ENCODE results near the gene BCAS3.
A peak's percentile ranks its signal among the peaks of the same experiment; 100 is the strongest.

BCAS3 gene

DNA sequence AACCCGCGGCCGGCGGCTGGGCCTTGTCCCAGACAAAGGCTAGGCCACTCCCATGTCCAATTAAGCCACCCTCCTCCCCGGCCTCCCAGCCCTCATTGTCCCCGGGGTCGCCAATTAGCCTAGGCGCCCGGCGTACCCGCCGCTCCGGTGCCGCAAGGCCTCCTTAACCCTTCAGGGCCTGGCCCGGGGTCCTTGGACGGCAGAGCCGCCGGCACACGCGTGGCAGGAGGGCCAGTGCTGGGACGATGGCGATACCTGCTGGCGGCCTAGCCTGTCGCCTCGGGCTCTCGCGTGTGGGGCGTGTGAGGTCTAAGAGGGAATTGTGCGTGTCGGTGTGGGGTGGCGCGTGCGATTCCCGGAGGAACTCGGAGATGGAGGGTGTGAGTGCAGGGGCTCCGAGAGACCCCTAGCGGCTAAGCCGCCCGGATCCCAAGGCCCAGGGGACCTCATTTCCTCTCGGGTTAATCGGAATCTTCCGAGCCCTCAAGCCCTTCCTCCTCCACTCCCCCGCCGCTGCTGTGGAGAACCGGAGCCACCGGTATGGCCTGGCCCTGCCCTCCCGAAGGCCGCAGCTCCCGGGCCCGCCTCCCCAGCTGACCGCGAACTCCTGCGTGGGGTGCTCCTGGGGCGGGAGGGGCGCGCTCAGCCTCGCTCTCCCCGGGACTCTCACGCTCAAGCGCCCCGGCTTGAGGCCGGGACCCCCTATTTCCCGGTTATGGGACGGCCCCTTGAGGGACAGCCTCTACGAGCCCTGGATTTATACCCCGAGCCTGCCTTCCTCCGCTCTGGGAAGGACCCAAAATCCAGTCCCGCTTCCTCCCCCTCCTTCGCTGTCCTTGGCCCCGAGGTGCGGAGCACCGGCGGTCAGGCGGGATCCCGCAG, 733.9 kb downstream of the BCAS3 start:
- H4K8ac ChIP-seq (ENCODE audit: low read depth, low read length): peak overlapping the region; percentile 87
- H3K79me1 ChIP-seq (ENCODE audit: low read length): no peaks in the 10 kb centered on the region
- no peak overlapping the region for H2AK5ac ChIP-seq (ENCODE audit: low read length)
- H3K4ac ChIP-seq (ENCODE audit: low read depth, low read length): no peak overlapping the region
- no peak overlapping the region for H2BK5ac ChIP-seq (ENCODE audit: low read length)
- H2BK120ac ChIP-seq (ENCODE audit: low read depth, low read length): no peak overlapping the region
- peak overlapping the region; percentile 26 for H3K27ac ChIP-seq (ENCODE audit: low read depth, low read length)
- peaks cover 37% of the 10 kb centered on the region for H3K27me3 ChIP-seq (ENCODE audit: insufficient read depth, low read length, poor library complexity)
- H3K18ac ChIP-seq (ENCODE audit: low read length): peak overlapping the region; percentile 33
- H3K9ac ChIP-seq (ENCODE audit: low read length): peak overlapping the region; percentile 76
- H3K36me3 ChIP-seq (ENCODE audit: control insufficient read depth, insufficient read depth, low read length): no peaks in the 10 kb centered on the region
- H2BK15ac ChIP-seq (replicated peaks; ENCODE audit: low read depth): no peak overlapping the region
- peak overlapping the region; percentile 93 for H3K56ac ChIP-seq (ENCODE audit: low read length)
- peaks cover 8% of the 10 kb centered on the region for H3K4me1 ChIP-seq (ENCODE audit: control insufficient read depth, low read depth, low read length)
- WGBS (ENCODE audit: extremely low coverage, insufficient coverage, low lambda C conversion rate): no CpG with 5 or more reads among the region's 75 CpGs
- H3K4me3 ChIP-seq (ENCODE audit: low read length): peak overlapping the region; percentile 47
- no peak overlapping the region for H3K23ac ChIP-seq (ENCODE audit: low read length)
- DNase-seq: peak; percentile 80
- H3K79me2 ChIP-seq (ENCODE audit: control insufficient read depth, insufficient read depth, low read length): no peaks in the 10 kb centered on the region
- no peak overlapping the region for H4K5ac ChIP-seq (ENCODE audit: low read length)
- peak overlapping the region; percentile 97 for H3K4me2 ChIP-seq (ENCODE audit: low read length)

GRCh38 chr17:61412143-61412859, 734.6 kb downstream of the BCAS3 start:
- no peaks in the 10 kb centered on the region for H3K79me1 ChIP-seq (ENCODE audit: low read length)
- WGBS (ENCODE audit: extremely low coverage, insufficient coverage, low lambda C conversion rate): no CpG with 5 or more reads among the region's 69 CpGs
- no peak overlapping the region for H2BK120ac ChIP-seq (ENCODE audit: low read depth, low read length)

GRCh38 chr17:61412860-61413660, 735.4 kb downstream of the BCAS3 start:
- Histone ChIP-seq H3K4me2 (ENCODE audit: low read length) (peak overlapping the region; percentile 83), H2BK120ac (ENCODE audit: low read depth, low read length) (no peak overlapping the region), H2BK5ac (ENCODE audit: low read length) (no peak overlapping the region), H2BK15ac (replicated peaks; ENCODE audit: low read depth) (no peak overlapping the region), H4K8ac (ENCODE audit: low read depth, low read length) (no peak overlapping the region), H3K23ac (ENCODE audit: low read length) (no peak overlapping the region), H3K36me3 (ENCODE audit: control insufficient read depth, insufficient read depth, low read length) (no peaks in the 10 kb centered on the region), H3K79me1 (ENCODE audit: low read length) (no peaks in the 10 kb centered on the region), H2AK5ac (ENCODE audit: low read length) (no peak overlapping the region), H3K9ac (ENCODE audit: low read length) (peak overlapping the region; percentile 79), H3K4me1 (ENCODE audit: control insufficient read depth, low read depth, low read length) (peaks cover 8% of the 10 kb centered on the region), H3K4ac (ENCODE audit: low read depth, low read length) (peak overlapping the region; percentile 21), H3K27me3 (ENCODE audit: insufficient read depth, low read length, poor library complexity) (peaks cover 22% of the 10 kb centered on the region), H3K4me3 (ENCODE audit: low read length) (peak overlapping the region; percentile 44), H3K18ac (ENCODE audit: low read length) (peak overlapping the region; percentile 69), H4K5ac (ENCODE audit: low read length) (no peak overlapping the region), H3K79me2 (ENCODE audit: control insufficient read depth, insufficient read depth, low read length) (no peaks in the 10 kb centered on the region), H3K27ac (ENCODE audit: low read depth, low read length) (no peak overlapping the region), H3K56ac (ENCODE audit: low read length) (peak overlapping the region; percentile 92)
- DNase-seq: peak; percentile 57
- no CpG with 5 or more reads among the region's 38 CpGs for WGBS (ENCODE audit: extremely low coverage, insufficient coverage, low lambda C conversion rate)

More at GRCh38 chr17:61412143-61412859, 734.6 kb downstream of the BCAS3 start:
- Histone ChIP-seq H3K36me3 (ENCODE audit: control insufficient read depth, insufficient read depth, low read length) (no peaks in the 10 kb centered on the region), H4K8ac (ENCODE audit: low read depth, low read length) (no peak overlapping the region), H2BK15ac (replicated peaks; ENCODE audit: low read depth) (no peak overlapping the region), H3K4ac (ENCODE audit: low read depth, low read length) (peak overlapping the region; percentile 21), H3K18ac (ENCODE audit: low read length) (peak overlapping the region; percentile 69), H3K79me2 (ENCODE audit: control insufficient read depth, insufficient read depth, low read length) (no peaks in the 10 kb centered on the region), H4K5ac (ENCODE audit: low read length) (no peak overlapping the region), H3K27ac (ENCODE audit: low read depth, low read length) (peak overlapping the region; percentile 26), H3K56ac (ENCODE audit: low read length) (peak overlapping the region; percentile 93), H3K4me2 (ENCODE audit: low read length) (peak overlapping the region; percentile 97), H3K9ac (ENCODE audit: low read length) (peak overlapping the region; percentile 79), H2BK5ac (ENCODE audit: low read length) (no peak overlapping the region), H3K4me3 (ENCODE audit: low read length) (peak overlapping the region; percentile 47), H3K27me3 (ENCODE audit: insufficient read depth, low read length, poor library complexity) (peaks cover 30% of the 10 kb centered on the region), H3K23ac (ENCODE audit: low read length) (no peak overlapping the region), H2AK5ac (ENCODE audit: low read length) (no peak overlapping the region), H3K4me1 (ENCODE audit: control insufficient read depth, low read depth, low read length) (peaks cover 8% of the 10 kb centered on the region)
- DNase-seq: peak; percentile 81

DNA sequence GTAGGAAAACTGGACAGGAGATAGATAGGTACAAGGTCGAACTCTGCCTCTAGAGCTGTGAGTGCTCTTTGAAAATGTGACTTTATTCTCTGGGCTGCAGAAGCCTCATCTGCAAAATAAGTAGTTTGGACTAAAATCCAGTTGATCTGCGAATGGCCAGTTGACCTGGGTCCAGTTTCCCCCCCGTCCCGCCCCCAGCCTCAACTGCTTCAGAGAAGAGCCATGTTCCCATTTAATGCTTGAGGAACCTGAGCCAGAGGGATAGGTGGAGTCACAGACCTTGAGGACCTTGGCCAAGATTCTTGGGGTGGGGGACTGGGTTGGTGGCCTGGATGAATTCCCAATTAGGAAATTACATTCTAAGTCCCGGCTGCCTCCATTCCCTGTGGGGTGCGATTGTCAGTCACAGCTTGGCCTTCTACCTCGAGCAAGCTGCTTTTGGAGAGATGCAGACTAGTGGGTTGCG, 736.0 kb downstream of the BCAS3 start:
- H3K9ac ChIP-seq (ENCODE audit: low read length): no peak overlapping the region
- H3K79me2 ChIP-seq (ENCODE audit: control insufficient read depth, insufficient read depth, low read length): no peaks in the 10 kb centered on the region
- H4K5ac ChIP-seq (ENCODE audit: low read length): no peak overlapping the region
- H2BK15ac ChIP-seq (replicated peaks; ENCODE audit: low read depth): no peak overlapping the region
- H3K23ac ChIP-seq (ENCODE audit: low read length): no peak overlapping the region
- no peak overlapping the region for H2AK5ac ChIP-seq (ENCODE audit: low read length)
- H3K56ac ChIP-seq (ENCODE audit: low read length): peak overlapping the region; percentile 92
- no peak for DNase-seq
- H3K36me3 ChIP-seq (ENCODE audit: control insufficient read depth, insufficient read depth, low read length): no peaks in the 10 kb centered on the region
- no peak overlapping the region for H3K27ac ChIP-seq (ENCODE audit: low read depth, low read length)
- no peak overlapping the region for H3K18ac ChIP-seq (ENCODE audit: low read length)
- no peak overlapping the region for H3K4me2 ChIP-seq (ENCODE audit: low read length)
- no CpG with 5 or more reads among the region's 8 CpGs for WGBS (ENCODE audit: extremely low coverage, insufficient coverage, low lambda C conversion rate)
- H2BK120ac ChIP-seq (ENCODE audit: low read depth, low read length): no peak overlapping the region
- no peak overlapping the region for H3K4ac ChIP-seq (ENCODE audit: low read depth, low read length)
- H3K27me3 ChIP-seq (ENCODE audit: insufficient read depth, low read length, poor library complexity): peaks cover 16% of the 10 kb centered on the region
- H3K4me1 ChIP-seq (ENCODE audit: control insufficient read depth, low read depth, low read length): peaks cover 8% of the 10 kb centered on the region
- H3K4me3 ChIP-seq (ENCODE audit: low read length): no peak overlapping the region
- no peaks in the 10 kb centered on the region for H3K79me1 ChIP-seq (ENCODE audit: low read length)
- H2BK5ac ChIP-seq (ENCODE audit: low read length): no peak overlapping the region
- no peak overlapping the region for H4K8ac ChIP-seq (ENCODE audit: low read depth, low read length)

- no peak overlapping the region for H3K9ac ChIP-seq (ENCODE audit: low read length)
- no peak overlapping the region for H4K5ac ChIP-seq (ENCODE audit: low read length)
- no peak overlapping the region for H2BK5ac ChIP-seq (ENCODE audit: low read length)
- no peaks in the 10 kb centered on the region for H3K79me2 ChIP-seq (ENCODE audit: control insufficient read depth, insufficient read depth, low read length)
- H4K8ac ChIP-seq (ENCODE audit: low read depth, low read length): no peak overlapping the region
- H3K36me3 ChIP-seq (ENCODE audit: control insufficient read depth, insufficient read depth, low read length): no peaks in the 10 kb centered on the region
- no CpG with 5 or more reads among the region's 16 CpGs for WGBS (ENCODE audit: extremely low coverage, insufficient coverage, low lambda C conversion rate)
- peaks cover 8% of the 10 kb centered on the region for H3K4me1 ChIP-seq (ENCODE audit: control insufficient read depth, low read depth, low read length)
- H2AK5ac ChIP-seq (ENCODE audit: low read length): no peak overlapping the region
- H3K18ac ChIP-seq (ENCODE audit: low read length): no peak overlapping the region
- no peak overlapping the region for H3K4ac ChIP-seq (ENCODE audit: low read depth, low read length)
- H3K27me3 ChIP-seq (ENCODE audit: insufficient read depth, low read length, poor library complexity): peaks cover 12% of the 10 kb centered on the region
- H2BK15ac ChIP-seq (replicated peaks; ENCODE audit: low read depth): no peak overlapping the region
- H2BK120ac ChIP-seq (ENCODE audit: low read depth, low read length): no peak overlapping the region
- H3K56ac ChIP-seq (ENCODE audit: low read length): no peak overlapping the region
- H3K4me3 ChIP-seq (ENCODE audit: low read length): no peak overlapping the region
- no peak overlapping the region for H3K27ac ChIP-seq (ENCODE audit: low read depth, low read length)
- no peak overlapping the region for H3K4me2 ChIP-seq (ENCODE audit: low read length)
- H3K79me1 ChIP-seq (ENCODE audit: low read length): no peaks in the 10 kb centered on the region
- DNase-seq: no peak
- no peak overlapping the region for H3K23ac ChIP-seq (ENCODE audit: low read length)
These were observed 736.7 kb downstream of the BCAS3 start for GRCh38 chr17:61414141-61414935.

Measured in mesendoderm (in vitro differentiated cells).